ENCODE data around the gene STARD7.
"Not testable (repeated sequence)": the region's sequence is repeated elsewhere in the genome, so short reads cannot be mapped to it uniquely, and the experiment has no call there.

STARD7 gene

DNA sequence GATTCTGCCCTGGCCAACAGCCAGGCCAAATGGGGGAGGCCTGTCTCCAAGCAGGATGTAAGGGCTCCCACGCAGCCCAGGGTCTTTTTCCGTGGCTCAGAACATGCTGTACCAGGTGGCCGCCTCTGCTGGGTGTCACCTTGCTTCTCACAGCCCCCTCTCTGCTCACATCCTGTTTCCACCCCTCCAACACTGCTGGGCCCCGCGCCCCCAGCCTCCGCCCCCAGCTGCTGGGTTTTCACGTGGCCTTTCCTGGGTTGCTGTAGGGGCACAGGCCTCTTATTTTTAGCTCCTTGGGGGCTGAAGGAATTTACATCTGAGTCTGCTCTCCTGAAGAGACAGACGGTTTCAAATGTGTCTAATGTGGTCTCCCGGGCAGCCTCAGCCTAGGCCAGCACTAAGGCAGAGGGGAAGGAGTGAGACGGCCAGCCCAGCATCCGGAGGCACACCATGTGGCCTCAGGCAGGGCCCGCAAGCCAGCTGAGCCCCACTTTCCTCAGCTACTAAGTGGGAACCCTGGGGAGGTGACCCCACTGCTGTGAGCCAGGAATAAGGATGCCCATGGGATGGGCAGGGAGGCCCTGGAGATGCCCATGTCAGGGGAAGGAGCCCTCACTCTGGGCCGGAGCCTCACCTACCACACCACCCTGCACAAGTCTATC, 44.7 kb downstream of the STARD7 start:
- peak; percentile 51 for DNase-seq (ENCODE audit: low read depth)

DNA sequence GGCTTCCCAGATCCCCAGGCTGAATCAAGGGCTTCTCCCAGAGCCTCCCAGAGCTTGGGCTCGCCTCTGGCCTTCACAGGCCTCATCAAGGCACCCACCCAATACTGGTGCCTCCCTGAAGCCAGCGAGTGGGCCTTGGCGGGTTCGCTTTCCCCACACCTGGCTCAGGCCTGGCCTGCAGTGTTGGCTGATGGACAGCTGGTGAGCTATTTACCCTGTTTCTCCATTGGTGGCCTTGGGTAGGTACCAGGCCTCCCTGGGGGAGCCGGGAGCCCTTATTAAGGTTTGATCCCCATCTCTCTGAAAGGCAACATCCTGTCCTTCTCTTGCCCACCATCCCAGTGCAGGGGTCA, 45.2 kb downstream of the STARD7 start:
- DNase-seq (ENCODE audit: low read depth), result no peak

DNA sequence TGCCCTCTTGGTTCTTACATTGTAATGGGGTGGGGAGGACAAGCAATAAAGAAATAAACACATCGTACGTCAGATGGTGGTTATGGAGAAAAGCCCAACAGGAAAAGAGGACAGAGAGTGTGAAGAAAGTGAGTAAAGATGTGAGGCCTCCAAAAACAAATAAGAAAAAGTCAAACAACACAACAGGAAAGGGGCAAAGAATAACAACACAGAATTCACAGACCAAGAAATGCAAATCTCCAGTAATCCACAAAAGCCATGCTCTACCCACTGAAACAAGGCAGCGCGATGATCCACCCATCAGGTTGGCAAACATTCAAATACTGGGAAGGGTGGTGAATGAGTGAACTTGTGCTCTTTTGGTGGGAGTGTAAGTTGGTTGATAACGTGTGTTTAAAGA, 46.7 kb downstream of the STARD7 start:
- no peak for DNase-seq (ENCODE audit: low read depth)

DNA sequence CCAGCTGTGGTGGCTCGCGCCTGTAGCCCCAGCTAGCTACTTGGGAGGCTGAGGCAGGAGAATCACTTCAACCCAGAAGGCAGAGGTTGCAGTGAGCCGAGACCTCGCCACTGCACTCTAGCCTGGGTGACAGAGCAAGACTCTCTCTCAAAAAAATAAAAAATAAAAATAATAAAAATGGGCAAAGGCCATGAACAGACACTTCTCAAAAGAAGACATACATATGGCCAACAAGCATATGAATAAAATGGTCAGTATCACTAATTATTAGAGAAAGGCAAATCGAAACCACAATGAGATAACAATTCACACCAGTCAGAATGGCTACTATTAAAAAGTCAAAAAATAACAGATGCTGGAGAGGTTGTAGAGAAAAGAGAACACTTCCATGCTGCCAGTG, 48.3 kb downstream of the STARD7 start:
- DNase-seq (ENCODE audit: low read depth), result not testable (repeated sequence)

DNA sequence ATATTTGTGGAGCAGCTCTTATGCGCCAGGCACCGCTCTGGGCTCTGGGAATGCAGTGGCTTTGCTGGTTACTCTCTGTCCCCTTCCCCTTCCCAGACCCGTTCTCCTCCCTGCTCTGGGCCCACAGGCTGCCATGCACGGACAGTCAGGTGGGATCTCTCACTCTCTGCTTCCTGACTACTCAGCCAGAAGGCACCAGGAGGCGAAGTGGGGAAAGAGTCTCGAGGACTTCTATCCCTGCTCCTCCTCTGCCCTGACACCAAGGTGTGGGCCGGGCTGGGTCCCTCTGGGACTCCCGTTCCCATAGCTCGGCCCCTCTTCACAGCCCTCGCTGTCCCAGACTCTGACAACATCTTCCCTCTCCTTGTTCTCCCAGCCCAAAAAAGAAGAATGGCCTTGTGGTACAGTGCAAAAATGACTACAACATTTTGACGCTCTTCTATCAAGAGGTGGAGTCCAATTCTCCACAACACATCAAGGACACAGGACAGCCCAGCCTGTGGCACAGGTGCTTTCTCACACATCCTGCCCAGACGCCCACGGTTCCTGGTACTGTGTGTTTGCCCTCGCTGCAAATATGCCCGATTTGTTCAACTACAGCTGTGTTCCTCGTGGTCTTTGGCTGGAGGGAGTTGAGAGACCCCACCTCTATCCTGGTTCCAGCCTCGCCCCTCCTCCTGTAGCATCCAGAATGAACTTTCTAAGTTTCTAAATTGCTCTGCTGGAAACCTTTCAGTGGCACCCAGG, 49.4 kb downstream of the STARD7 start:
- no peak for DNase-seq (ENCODE audit: low read depth)

DNA sequence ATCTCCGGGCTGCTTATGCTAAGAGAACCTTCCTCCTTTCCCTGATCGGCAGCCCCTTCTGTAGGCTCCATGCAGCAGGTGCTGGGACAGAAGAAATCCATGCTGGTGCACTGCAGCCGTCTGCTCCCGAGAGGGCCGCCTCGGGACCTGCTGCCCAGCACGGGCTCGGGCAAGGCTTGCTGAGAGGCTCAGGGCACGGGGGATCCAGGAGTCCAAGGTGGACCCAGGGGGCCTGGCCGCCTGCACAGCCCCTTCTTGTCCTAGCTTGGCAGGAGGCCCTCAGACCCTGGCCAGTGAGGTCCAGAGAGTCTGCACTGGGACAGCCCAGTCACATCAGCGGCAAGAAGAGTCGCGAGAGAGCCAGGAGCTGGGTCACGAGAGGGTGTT, 50.1 kb downstream of the STARD7 start:
- DNase-seq (ENCODE audit: low read depth), result no peak

DNA sequence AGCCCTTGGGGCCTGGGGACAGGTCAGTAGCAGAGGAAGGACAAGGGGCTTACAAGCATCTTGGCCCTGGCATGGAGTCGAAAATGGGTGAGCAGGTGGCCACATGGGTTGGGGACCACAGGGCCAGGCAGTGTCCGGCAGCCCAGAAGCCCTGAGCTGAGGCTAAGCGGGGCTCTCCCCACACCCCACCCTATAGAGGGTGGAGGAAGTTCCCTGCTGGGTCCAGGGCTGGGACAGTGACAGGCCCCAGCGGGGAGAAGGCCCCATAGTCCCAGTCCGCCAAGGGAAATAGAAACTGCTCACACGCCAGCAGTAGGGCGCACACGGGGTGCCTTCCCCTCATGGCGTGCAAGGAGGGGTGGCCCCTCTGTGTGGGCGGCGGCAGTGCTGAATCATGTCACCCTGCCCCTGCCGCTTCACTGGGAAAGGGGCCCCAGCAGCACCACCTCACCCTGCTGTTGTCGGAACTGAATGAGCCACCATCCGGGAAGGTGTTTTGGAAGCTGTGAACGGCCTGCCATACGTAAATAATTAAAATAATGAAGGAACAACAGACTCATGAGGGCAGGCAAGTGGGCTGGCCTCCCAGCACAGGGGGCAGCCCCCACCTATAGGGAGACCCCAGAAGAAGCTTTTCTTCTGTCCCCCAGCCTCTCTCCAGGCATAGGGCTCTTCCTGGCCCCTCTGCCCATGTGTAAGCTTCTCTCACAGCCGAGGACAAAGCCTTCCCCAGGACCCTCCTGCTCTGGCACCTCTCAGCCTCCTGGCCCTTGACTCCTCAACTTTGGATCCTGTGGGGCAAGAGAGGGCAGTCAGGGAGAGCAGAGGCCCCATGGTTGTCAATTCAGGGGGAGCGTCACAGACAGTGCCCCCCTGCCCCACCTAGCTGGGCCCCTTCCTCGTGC, 50.7 kb downstream of the STARD7 start:
- peak; percentile 74 for DNase-seq (ENCODE audit: low read depth)

DNA sequence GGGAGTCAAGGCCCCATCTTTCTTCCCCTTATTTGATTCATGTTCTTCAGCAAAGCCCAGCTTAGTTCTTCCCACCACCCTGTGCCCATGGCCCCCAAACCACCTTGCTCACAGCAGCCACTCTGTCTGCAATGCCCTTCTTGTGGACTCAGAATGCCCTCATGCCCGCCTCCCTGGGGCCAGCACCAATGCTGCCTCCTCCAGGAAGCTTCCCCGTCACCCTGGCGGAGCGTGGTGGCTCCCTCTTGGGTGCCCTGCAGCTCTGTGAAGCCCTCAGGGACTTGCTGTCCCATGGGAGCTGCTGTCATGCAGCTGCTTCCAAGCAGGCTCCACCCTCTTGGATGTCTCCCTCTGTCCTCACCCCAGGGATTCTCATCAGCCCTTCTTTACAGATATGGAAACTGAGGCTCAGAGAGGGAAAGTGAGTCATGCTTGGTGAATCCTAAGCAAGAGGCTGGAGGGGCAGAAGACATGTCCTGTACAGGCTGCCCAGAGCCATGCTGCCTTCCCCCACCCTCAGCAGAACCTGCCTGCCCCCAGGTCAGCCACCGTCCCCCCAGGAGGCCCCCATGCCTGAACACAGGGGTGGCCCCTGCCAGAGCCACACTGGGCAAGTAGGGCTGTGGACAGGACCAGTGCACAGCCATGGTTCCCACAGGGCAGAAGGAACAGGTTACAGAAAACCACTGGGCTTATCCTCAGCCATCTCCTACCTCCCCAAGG, 51.5 kb downstream of the STARD7 start:
- no peak for DNase-seq (ENCODE audit: low read depth)

DNA sequence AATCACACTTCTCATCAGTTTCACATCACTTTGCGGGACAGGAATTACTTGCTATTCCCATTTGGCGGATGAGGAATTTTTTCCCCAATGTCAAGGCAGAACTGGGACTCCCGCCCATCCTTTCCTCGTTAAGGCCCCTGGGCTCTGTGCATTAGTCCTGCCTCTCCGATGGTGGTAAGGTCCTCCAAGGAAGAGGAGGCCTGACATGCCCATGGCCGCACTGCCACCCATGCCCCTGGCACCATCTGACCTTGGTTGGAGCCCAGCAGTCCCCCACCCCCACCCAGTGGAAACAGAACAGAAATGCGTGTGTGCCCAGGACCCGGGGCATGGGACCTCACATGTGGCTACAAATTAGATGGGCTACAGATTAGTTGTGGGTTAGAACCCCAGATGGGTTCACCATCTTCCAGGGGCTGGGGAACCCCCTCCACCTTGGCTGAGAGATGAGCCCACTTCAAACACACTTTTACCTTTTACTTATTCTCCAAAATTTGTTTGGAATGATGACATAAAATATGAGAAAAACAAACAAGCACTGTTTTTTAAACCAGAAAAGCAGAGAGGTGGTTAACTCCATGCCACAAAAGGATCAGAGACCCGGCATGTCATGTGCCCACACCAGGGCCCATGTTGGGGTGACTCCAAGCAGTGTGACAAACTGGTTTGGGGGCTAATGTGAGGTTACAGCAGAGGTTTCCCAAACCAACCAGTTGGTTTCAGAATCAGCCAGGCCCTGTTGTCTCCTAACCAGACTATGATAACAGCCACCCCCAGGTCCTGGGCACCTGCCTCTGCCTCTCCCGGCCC, 52.4 kb downstream of the STARD7 start:
- DNase-seq (ENCODE audit: low read depth), result no peak

DNA sequence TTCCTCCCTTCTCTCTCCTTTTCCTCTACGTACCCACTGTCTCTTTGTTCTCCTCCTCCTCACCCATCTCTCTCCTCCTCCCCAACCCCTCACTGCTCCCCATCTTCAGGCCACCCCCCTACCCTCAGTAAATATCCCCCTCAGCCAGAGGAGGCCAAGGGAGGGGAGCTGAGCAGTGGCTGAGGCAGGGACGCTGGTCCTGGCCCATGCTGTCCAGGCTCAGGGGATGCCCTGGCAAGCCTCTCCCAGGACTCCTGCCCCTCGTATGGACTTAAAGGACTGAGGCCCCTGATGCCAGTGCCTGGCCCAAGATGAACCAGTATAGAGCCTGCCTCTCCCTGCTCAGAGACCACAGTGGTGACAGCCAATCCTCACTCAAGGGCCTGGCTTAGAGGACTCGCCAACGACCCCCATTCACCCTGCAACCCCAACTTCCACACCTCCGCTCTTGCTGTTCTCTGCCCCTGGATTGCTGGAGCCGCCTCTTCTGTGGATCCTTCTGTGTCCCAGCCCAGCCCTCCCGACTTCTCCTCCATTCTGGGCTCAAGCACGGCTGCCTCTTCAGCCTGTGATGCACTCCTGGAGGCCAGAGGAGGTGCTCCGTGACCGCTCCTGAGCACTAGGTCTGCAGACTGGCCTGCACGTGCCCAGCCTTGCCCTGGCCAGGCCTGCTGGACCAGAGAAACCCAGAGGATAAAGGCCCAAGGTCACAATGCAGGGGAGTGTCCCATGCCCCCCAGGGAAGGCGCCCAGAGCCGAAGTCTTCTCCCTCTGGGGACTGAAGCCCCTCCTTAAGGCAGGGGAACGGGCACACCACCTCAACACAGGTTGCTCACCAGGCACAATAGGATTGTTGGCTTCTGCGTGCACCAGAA, 53.9 kb downstream of the STARD7 start:
- DNase-seq (ENCODE audit: low read depth), result no peak

DNA sequence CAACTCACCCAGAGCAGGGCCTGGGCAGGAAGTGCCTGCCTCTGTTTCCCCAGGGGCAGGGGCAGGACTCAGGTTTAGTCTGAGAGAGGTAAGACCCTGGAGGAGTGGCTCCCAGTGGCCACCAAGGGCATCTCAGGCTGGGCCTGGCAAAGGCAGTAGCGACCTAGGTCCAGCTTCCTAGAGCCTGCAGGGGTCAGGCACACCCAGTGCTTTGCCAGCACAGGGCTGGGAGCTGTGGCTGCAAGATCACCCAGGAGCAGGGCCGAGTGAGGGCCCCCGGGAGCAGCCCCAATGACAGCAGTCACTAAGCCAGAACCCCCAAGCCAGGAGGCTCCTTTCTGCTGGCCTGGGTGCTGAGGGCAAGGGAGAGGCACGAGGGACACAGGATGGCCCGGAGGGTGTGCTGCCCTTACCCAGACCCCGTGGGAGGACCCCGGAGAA, 54.6 kb downstream of the STARD7 start:
- no peak for DNase-seq (ENCODE audit: low read depth)

DNA sequence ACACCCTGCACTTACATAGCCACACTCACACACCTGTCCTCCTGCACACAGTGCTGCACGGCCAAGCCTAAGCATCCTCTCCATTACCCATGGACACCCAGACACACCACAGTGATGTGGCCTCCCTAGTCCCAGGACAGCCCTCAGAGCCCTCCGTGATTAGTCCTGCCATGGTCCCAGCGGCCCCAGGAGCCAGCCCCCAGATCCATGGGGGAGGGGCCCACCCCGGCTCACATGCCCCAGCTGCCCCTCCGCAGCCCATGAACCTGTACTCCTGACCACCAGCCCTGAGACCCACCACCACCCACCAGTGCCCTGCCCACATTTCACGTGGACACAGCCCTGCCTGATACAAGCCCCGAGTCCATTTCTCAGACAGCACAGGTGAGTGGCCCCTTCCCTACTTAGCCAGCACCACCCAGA, 55.3 kb downstream of the STARD7 start:
- no peak for DNase-seq (ENCODE audit: low read depth)

DNA sequence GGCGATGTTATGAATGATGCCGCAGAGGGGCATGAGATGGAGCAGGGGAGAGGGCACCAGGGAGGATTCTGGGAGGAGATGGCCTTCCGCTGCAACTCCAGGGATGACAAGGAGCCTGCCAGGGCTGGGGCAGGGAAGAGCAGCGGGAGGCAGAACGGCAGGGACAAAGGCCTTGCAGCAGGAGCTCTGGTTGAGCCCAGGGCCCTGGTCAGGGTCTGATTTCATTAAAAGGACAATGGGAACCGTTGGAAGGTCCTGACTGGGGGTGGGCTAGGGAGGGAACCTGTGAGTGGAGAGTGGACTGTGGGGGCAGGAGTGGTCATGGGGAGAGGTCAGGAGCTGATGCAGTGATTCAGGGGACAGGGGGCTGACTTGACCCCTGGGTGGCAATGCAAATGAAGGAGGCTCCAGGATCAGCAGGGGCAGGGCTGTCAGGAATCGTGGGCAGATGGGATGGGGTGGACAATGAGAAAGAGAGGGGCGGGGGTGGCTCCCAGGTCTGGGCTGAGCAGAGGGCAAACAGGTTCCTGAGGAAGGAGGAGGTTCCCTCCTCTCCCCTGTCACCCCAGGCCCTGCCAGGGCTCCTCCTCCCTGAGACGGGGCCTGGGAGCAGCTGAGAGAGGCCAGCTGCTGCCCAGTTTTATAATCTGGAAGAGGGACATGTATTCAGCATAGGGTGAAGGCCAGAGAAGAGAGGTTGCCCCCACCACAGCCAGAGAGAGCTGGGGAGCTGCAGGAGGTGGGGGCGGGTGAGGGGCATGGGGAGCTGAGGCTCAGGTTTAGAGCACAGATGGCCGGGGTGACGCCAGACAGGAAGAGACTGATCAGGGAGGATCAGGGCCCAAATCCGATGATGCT, 56.1 kb downstream of the STARD7 start:
- no peak for DNase-seq (ENCODE audit: low read depth)

DNA sequence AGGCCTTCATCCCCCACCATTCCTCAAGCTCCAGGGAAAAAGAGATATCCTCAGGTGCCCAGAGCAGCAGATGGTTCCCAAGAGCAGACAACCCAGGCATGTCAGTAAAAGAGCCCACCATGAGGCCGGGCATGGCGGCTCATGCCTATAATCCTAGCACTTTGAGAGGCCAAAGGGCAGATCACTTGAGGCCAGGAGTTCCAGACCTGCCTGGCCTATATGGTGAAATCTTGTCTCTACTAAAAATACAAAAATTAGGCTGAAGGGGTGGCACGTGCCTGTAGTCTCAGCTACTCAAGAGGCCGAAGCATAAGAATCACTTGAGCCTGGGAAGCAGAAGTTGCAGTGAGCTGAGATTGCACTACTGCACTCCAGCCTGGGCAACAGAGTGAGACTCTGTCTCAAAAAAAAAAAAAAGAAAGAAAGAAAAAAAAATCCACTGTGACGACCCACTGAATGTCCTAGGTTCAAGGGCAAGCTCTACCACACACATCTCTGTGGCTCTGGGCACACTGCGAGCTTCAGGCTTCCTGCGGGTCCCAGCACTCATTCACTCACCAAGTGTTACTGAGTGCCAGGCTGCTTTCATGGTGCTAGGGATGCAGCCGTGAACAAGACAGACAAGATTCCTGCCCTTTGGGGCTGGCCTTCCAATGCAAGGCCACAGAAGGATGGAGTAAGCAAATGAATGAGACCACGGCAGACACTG, 56.9 kb downstream of the STARD7 start:
- no peak for DNase-seq (ENCODE audit: low read depth)

DNA sequence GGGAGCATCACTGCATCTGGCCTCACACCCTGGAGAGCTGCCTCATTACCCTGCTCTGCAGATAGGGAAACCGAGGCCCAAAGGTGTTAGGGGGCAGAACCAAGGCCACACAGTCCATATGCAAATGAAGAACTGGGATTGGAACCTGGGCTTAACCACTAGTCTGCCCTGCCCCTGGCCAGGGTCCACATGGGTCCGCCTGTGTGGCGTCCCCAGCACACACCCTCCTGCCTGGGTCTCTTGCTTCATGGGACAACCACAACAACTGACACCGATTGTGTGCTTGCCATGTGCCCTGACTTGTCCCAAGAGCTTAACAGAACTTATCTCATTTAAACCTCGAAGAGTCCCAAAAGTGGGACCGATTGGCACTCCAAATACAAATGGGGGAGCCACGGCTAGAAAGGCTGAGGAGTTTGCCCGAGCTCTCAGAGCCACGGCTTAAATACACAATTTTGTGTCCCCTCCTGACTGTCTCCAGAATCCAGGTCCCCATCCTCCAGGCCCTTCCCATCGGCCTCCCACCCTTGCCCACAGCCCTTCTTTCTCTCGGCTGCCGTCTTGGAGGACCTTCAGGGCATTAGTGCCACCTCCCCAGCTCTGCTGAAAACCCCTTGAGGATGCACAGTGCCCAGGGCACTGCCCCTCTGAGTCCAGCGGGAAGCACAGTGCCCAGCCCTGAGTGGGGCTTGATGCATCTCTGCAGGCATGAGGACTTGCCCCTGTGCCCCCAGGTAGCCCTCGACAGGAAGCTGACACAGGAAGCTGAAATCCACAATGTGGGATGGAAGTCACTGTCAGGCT, 57.6 kb downstream of the STARD7 start:
- no peak for DNase-seq (ENCODE audit: low read depth)

DNA sequence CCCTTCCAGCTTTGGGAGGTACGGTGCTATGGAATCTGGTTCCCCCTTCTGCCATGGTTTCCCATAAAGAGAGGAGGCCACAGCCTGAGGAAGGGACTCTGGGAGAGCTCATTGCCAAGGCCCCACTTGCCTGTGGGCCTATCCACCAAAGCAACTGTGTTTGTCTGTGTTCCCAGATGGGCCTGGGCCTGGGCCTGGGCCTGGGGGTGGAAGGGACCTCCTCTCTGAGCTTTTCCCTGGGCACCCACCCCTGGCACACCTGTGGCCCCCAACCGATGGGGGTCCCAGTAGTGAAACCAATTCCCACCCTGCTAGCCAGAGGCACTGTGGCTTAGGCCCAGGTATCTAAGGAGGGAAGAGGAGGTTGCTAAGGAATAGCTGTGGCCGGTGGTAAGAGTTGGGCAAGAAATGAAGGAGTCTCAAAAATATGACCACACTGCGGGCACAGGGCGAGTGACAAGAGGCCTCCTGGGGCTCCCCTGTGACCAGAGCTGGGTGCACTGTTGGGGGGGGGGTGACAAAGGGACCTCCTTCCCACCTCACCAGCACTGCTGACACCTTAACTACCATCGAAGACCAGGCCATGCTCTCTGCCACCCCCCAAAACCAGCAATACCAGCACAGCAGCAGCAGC, 58.5 kb downstream of the STARD7 start:
- DNase-seq (ENCODE audit: low read depth), result no peak

Measured in activated T-cell treated with anti-CD3 and anti-CD28 coated beads for 1 hour (primary cell).